Common myeloid progenitor, CD34-positive (primary cell): ENCODE data around the gene GRIK4.

ENCODE experiments used
- CTCF ChIA-PET: fragments of 350-600 bp; sonication (Branson Sonifier 250); formaldehyde crosslinking; loops from one replicate; lab custom pipeline; 2021; ENCODE audit warnings: antibody characterized with exemption; lab: Charles Lee
- POLR2A ChIA-PET: fragments of 350-600 bp; sonication (Branson Sonifier 250); formaldehyde crosslinking; loops from one replicate; lab custom pipeline; 2021; ENCODE audit warnings: antibody characterized with exemption; lab: Charles Lee
- DNase-seq, 3 donors: peaks; one replicate each; pipeline versions ENCODE4 v3.0.0 to v3.0.0-alpha.2; 2013
- H3K27ac ChIP-seq, 2 experiments: 1 replicate in 1 of 2; 2 replicates in 1 of 2; pipeline ENCODE4 v1.7.0; 2013; ENCODE audit warnings: inconsistent platforms in 2 of 2, low read length in 2 of 2, mild to moderate bottlenecking in 2 of 2, low read depth in 1 of 2, moderate library complexity in 1 of 2; ENCODE audit not compliant: severe bottlenecking in 2 of 2, insufficient read depth in 1 of 2, poor library complexity in 1 of 2
- H3K27me3 ChIP-seq, 5 experiments: replicated peaks in 2 of 5; 1 replicate in 3 of 5; 2 replicates in 2 of 5; pipeline versions ENCODE4 v1.6.1 to v1.7.0; 2013; ENCODE audit warnings: low read length in 4 of 5, mild to moderate bottlenecking in 2 of 5, moderate library complexity in 2 of 5, inconsistent platforms in 1 of 5; ENCODE audit not compliant: insufficient read depth in 5 of 5, control insufficient read depth in 4 of 5
- H3K36me3 ChIP-seq, 4 experiments: 1 replicate in 2 of 4; 2 replicates in 2 of 4; pipeline versions ENCODE4 v1.6.1 to v1.7.0; 2013; ENCODE audit warnings: low read length in 3 of 4, control low read depth in 1 of 4, mild to moderate bottlenecking in 1 of 4; ENCODE audit not compliant: control insufficient read depth in 4 of 4, insufficient read depth in 4 of 4
- H3K4me1 ChIP-seq, 4 experiments: 1 replicate in 3 of 4; 2 replicates in 1 of 4; pipeline versions ENCODE4 v1.6.1 to v1.7.1; 2013; ENCODE audit warnings: low read length in 3 of 4, mild to moderate bottlenecking in 3 of 4, control low read depth in 1 of 4, inconsistent platforms in 1 of 4, moderate library complexity in 1 of 4; ENCODE audit not compliant: control insufficient read depth in 4 of 4, insufficient read depth in 4 of 4; ENCODE audit errors: control extremely low read depth in 1 of 4
- H3K4me3 ChIP-seq, 7 experiments: 1 replicate in 4 of 7; 2 replicates in 3 of 7; pipeline versions ENCODE4 v1.5.1 to v1.7.0; 2013; ENCODE audit warnings: mild to moderate bottlenecking in 7 of 7, low read length in 6 of 7, moderate library complexity in 6 of 7, inconsistent platforms in 2 of 7, low read depth in 2 of 7, control low read depth in 1 of 7; ENCODE audit not compliant: insufficient read depth in 4 of 7, control insufficient read depth in 1 of 7; ENCODE audit errors: extremely low read depth in 1 of 7
- H3K9me3 ChIP-seq, 5 experiments: 1 replicate in 4 of 5; 2 replicates in 1 of 5; pipeline versions ENCODE4 v1.6.1 to v1.7.1; 2013; ENCODE audit warnings: low read length in 4 of 5, mild to moderate bottlenecking in 2 of 5, inconsistent platforms in 1 of 5, low read depth in 1 of 5, moderate library complexity in 1 of 5; ENCODE audit not compliant: control insufficient read depth in 4 of 5, insufficient read depth in 2 of 5; ENCODE audit errors: control extremely low read depth in 1 of 5
- WGBS: methylation state at CpG from one replicate; pipeline ENCODE4 v1.1.5; 2013; ENCODE audit not compliant: insufficient coverage; 5-methylcytosine and 5-hydroxymethylcytosine counted together

Gene GRIK4

GRCh38 chr11:120942701-120943100, 431.2 kb downstream of the GRIK4 start:
- H3K4me1 ChIP-seq: no peaks in the 10 kb centered on the region
- H3K27me3 ChIP-seq: peaks cover 0 to 9% (median under 1%) of the 10 kb centered on the region in 5 experiments
- no peak overlapping the region for H3K27ac ChIP-seq
- H3K36me3 ChIP-seq: no peaks in the 10 kb centered on the region
- peaks cover 0 to 11% (median 7%) of the 10 kb centered on the region in 5 experiments for H3K9me3 ChIP-seq
- POLR2A ChIA-PET: no interaction called here
- CTCF ChIA-PET: interaction anchor here (0.5 kb wide), 1 partner anchor 258 kb away, joined by 3 read pairs; no protein-coding TSS in a partner anchor
- DNase-seq: no peak
- WGBS: no CpG with 5 or more reads among the region's 2 CpGs
- no peak overlapping the region for H3K4me3 ChIP-seq

GRCh38 chr11:120945042-120945441, 433.5 kb downstream of the GRIK4 start:
- H3K4me3 ChIP-seq: no peak overlapping the region
- peaks cover 0 to 10% (median 3%) of the 10 kb centered on the region in 5 experiments for H3K27me3 ChIP-seq
- CTCF ChIA-PET: interaction anchor here (0.6 to 3.2 kb wide), 5 partner anchors 10 to 177 kb away, joined by 3 to 17 read pairs (median 4); no protein-coding TSS in a partner anchor
- POLR2A ChIA-PET: no interaction called here
- no peaks in the 10 kb centered on the region for H3K36me3 ChIP-seq
- no peak overlapping the region for H3K27ac ChIP-seq
- no peaks in the 10 kb centered on the region for H3K4me1 ChIP-seq
- peaks cover 0 to 11% (median 7%) of the 10 kb centered on the region in 5 experiments for H3K9me3 ChIP-seq
- peak in 2 of 3 donors; percentile 17 to 19 for DNase-seq
- 78% methylated on average over 5 of the region's 5 CpGs for WGBS

GRCh38 chr11:120950880-120951279, 439.3 kb downstream of the GRIK4 start:
- H3K4me1 ChIP-seq: peaks cover 0 to 12% (median 8%) of the 10 kb centered on the region in 4 experiments
- no peaks in the 10 kb centered on the region for H3K9me3 ChIP-seq
- DNase-seq: no peak
- no peak overlapping the region for H3K4me3 ChIP-seq
- H3K36me3 ChIP-seq: no peaks in the 10 kb centered on the region
- POLR2A ChIA-PET: no interaction called here
- peaks cover 0 to 10% (median 3%) of the 10 kb centered on the region in 5 experiments for H3K27me3 ChIP-seq
- 98% methylated on average over 6 of the region's 6 CpGs for WGBS
- CTCF ChIA-PET: interaction anchor here (0.6 to 5.1 kb wide), 6 partner anchors 10 to 161 kb away, joined by 3 to 31 read pairs (median 4); no protein-coding TSS in a partner anchor
- no peak overlapping the region for H3K27ac ChIP-seq

GRCh38 chr11:120952461-120953434, 441.2 kb downstream of the GRIK4 start:
- 13% methylated on average over 13 of the region's 20 CpGs for WGBS
- H3K27me3 ChIP-seq: peaks cover 0 to 10% (median 3%) of the 10 kb centered on the region in 5 experiments
- H3K4me3 ChIP-seq: peak overlapping the region in 6 of 7 experiments; percentile 8 to 74 (median 50)
- ChIA-PET CTCF (interaction anchor here (0.7 to 5.1 kb wide), 9 partner anchors 11 to 268 kb away, joined by 3 to 31 read pairs (median 5); no protein-coding TSS in a partner anchor), POLR2A (interaction anchor here (0.6 kb wide), 1 partner anchor 580 kb away, joined by 4 read pairs; no protein-coding TSS in a partner anchor)
- no peaks in the 10 kb centered on the region for H3K9me3 ChIP-seq
- H3K27ac ChIP-seq: no peak overlapping the region
- H3K36me3 ChIP-seq: no peaks in the 10 kb centered on the region
- peaks cover 0 to 24% (median 14%) of the 10 kb centered on the region in 4 experiments for H3K4me1 ChIP-seq
- peak; percentile 78 to 97 (median 95) for DNase-seq

GRCh38 chr11:120954381-120954780, 442.8 kb downstream of the GRIK4 start:
- Histone ChIP-seq H3K36me3 (no peaks in the 10 kb centered on the region), H3K4me1 (peaks cover 0 to 26% (median 15%) of the 10 kb centered on the region in 4 experiments), H3K9me3 (no peaks in the 10 kb centered on the region), H3K4me3 (no peak overlapping the region), H3K27ac (no peak overlapping the region), H3K27me3 (peaks cover 0 to 9% (median 0%) of the 10 kb centered on the region in 5 experiments)
- ChIA-PET POLR2A (no interaction called here), CTCF (interaction anchor here (1.3 to 2.3 kb wide), 6 partner anchors 9 to 443 kb away, joined by 3 to 8 read pairs (median 5); partner anchors contain the start of gene GRIK4)
- 98% methylated on average over 5 of the region's 7 CpGs for WGBS
- DNase-seq: no peak

GRCh38 chr11:120956710-120957495, 445.4 kb downstream of the GRIK4 start:
- DNase-seq: peak; percentile 35 to 86 (median 70)
- 98% methylated on average over 11 of the region's 16 CpGs for WGBS
- ChIA-PET POLR2A (interaction anchor here (0.5 to 0.8 kb wide), 3 partner anchors 11 to 75 kb away, joined by 3 to 5 read pairs (median 3); no protein-coding TSS in a partner anchor), CTCF (interaction anchor here (0.6 to 1.6 kb wide), 2 partner anchors 9 to 29 kb away, joined by 3 read pairs; no protein-coding TSS in a partner anchor)
- no peak overlapping the region for H3K27ac ChIP-seq
- H3K36me3 ChIP-seq: no peaks in the 10 kb centered on the region
- peaks cover 0 to 4% (median 0%) of the 10 kb centered on the region in 5 experiments for H3K27me3 ChIP-seq
- no peaks in the 10 kb centered on the region for H3K9me3 ChIP-seq
- peaks cover 0 to 25% (median 15%) of the 10 kb centered on the region in 4 experiments for H3K4me1 ChIP-seq
- no peak overlapping the region for H3K4me3 ChIP-seq
